ENCODE results near the gene SEC22A. TPM values are rescaled to one million over a fixed set of nuclear protein-coding genes. Genes with fewer than 3 reads are reported as not detected.

The SEC22A gene
- polyA plus RNA-seq (2012; ENCODE audit: insufficient read depth, insufficient read length, low read depth): 22.8 TPM

- Histone ChIP-seq H3K4me1 (peaks cover 2% of the 10 kb centered on the region; the same call in 1 of the 2 replicates), H3K9me3 (no peaks in the 10 kb centered on the region), H3K36me3 (no peaks in the 10 kb centered on the region), H3K27me3 (no peaks in the 10 kb centered on the region), H3K4me3 (ENCODE audit: low read depth, low read length) (peak within 1 kb of the TSS; percentile 94)
- TF ChIP-seq CTCF (IDR thresholded peaks at IDR 0.05; ENCODE audit: low read depth, low read length): no peak
- DNase-seq: peak; percentile 95
These were observed at the start of gene SEC22A for GRCh38 chr3:123201557-123202427. TSS of gene SEC22A (plus strand) at chr3:123201943. CDS start at chr3:123209218, 7,275 bp downstream.

DNA sequence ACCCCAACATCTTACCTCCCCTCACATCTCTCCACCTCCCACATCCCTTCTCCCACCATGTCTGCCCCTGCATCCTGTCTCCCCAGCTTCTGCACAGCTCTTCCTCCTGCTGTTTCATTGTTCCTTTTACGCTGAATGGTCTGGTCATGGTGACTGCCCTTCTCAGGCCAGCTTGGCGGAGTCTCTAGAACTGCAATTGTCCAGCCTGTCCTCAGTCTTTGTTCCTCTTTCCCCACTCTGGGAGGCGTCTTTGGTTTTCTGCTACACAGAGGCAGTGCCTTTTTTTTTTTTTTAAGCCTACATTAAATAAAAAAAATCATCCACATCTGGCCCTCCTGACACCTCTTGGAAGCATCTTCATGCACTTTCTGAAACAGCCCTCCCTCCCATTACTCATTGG is 49.1 kb upstream of the SEC22A start:
- Histone ChIP-seq H3K4me3 (ENCODE audit: low read depth, low read length) (no peak overlapping the region), H3K36me3 (peaks cover 63% of the 10 kb centered on the region), H3K27me3 (no peaks in the 10 kb centered on the region), H3K9me3 (no peaks in the 10 kb centered on the region), H3K4me1 (peaks cover 34% of the 10 kb centered on the region)
- no peak for TF ChIP-seq CTCF (IDR thresholded peaks at IDR 0.05; ENCODE audit: low read depth, low read length)
- no peak for DNase-seq

DNA sequence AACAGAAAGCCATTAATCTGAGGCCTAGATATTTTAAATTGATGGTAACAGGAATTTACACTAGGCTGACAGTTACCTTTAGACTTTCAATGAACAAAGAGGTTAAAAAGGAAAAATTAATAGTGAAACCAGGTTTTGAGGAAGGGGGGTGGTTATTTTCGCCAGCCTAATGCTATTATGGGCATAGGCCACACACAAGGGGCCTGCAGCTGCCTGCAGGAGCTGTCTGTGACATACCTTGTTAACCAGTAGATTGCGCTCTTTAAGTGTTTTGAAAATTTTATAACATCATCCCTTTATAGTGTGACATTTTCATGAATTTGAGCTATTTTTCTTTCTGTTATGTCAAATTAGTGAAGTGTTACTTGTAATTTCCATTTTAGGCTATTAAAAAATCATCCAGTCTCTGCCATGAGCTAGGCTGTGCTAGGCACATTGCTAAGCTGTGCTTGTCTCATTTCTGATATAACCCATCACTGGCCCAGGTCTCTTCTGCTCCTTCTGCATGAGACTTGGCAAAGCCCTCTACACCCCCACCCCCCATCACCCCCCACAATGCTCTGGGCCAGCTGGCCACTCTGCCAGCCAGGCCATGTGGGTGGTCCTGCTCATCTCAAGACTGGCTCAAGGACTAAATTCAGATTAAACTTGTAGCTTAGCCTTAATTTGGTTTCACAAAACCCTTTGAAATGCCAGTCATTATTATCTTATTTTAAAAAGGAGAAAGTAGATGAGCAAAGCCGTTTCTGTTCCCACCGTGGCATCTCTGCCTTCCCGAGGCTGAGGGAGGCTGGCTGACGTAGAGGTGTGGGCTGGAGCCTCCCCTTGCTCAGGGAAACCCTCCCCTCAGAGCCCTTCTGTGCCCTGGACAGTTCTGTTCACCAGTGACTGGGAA is 48.4 kb upstream of the SEC22A start:
- Histone ChIP-seq H3K4me3 (ENCODE audit: low read depth, low read length) (no peak overlapping the region), H3K36me3 (peaks cover 63% of the 10 kb centered on the region), H3K9me3 (no peaks in the 10 kb centered on the region), H3K27me3 (no peaks in the 10 kb centered on the region), H3K4me1 (peaks cover 39% of the 10 kb centered on the region)
- DNase-seq: no peak
- no peak for TF ChIP-seq CTCF (IDR thresholded peaks at IDR 0.05; ENCODE audit: low read depth, low read length)

DNA sequence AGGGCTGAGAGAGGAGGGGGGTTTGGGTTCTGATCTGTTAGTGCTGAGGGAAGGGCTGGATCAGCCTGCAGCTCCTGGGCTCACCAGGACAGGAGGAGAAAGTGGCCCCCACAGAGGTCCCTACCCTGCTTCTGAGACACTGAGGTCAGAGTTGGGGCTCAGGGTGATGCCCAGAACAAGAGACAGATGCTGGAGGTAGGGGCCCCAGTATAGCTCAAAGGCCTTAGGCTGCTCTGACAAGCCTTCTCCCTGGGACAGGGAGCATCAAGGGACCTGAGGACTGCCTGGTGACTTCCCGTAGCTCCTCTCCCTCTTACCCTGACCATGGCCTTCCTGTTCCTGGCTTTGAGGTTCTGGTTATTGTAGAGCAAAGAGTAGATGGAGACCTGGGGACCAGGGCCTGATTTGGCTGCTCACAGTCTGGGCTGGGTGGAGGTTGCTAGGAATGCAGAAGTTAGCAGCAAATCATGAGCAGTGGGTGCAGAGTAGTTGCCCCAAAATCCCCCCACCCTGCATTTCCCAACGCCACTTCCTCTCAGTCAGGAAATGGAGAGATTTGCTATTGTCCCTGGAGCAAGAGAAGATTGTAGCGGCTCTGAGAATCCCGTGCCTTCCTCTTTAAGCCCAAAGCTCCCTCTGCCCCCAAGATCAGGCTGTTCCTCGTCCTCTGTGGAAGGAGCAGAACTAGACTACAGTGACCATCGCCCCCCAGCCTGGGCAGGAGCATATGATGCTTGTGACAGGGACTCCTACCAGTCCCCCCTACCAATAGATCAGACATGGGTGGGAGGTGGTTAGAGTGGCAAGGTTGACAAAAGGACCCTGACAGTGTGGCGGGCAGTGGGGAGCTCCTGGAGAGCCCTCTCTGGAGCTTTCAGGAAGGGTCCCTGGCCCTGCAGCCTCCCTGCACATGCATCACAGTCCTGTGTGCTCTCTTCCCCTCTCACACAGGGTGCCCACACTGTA is 47.4 kb upstream of the SEC22A start:
- H3K4me1 ChIP-seq: peaks cover 47% of the 10 kb centered on the region

More for the DNA sequence above, 47.4 kb upstream of the SEC22A start:
- H3K4me3 ChIP-seq (ENCODE audit: low read depth, low read length): no peak overlapping the region
- no peaks in the 10 kb centered on the region for H3K9me3 ChIP-seq
- TF ChIP-seq CTCF (IDR thresholded peaks at IDR 0.05; ENCODE audit: low read depth, low read length): no peak
- DNase-seq: no peak
- H3K27me3 ChIP-seq: no peaks in the 10 kb centered on the region
- H3K36me3 ChIP-seq: peaks cover 58% of the 10 kb centered on the region

Measured in BE2C (cell line).